ENCODE results near the gene RRP8.

Gene RRP8

DNA sequence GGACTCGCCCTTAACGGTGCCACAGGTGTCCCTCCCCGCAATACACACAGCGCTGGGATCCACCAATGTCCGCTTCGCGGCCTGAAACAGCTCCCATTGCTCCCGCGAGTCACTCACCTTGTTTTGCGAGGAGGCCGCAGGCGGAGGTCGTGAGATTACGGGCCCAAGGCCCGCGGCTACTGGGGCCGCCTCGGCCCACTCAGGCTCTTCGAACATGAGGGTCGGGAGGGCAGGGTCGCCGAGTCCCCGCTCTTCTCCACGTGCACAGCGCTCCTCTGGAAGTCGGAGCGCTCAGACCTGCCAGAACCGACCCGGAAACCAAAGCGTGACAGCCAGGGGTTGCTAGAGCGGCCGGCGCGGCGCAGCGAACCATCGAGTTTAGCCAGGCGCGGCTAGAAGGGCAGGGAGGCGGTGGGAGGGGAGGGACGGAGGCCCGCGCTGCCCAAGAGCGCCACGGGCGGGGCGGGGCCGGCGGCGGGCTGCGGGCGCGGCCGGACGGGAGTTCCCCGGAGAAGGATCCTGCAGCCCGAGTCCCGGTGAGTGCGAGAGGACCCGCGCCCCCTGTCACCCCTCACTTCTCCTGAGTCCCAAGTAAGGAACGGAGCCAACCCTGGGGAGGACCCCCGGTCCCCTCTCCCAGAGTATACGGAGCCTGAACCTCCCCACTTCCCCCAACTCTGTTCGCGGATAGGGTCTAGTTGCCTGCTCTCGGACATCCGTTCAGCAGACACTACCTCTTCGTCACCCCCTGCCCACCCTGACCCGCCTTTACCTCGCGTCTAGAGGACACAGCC lies at the start of gene RRP8, which contains the start of gene ILK:
Gene RRP8, minus strand, starts transcription at position 330 of the 794 bp plus-strand sequence. Its CDS starts 114 bp downstream, at position 216.
Gene ILK, plus strand, starts transcription at position 488 of the 794 bp plus-strand sequence. CDS start 498 bp downstream, outside the sequence.
- Histone ChIP-seq H3K27me3 (ENCODE audit: low read depth, low read length) (no peaks in the 10 kb centered on the region), H3K27ac (ENCODE audit: low read length) (peak within 1 kb of the TSS; percentile 98), H3K4me3 (ENCODE audit: low read depth in 1 of 2, low read length in 2 of 2) (peak within 1 kb of the TSS; percentile 95 to 98), H3K9me3 (ENCODE audit: control insufficient read depth in 1 of 2, low read length in 2 of 2) (no peaks in the 10 kb centered on the region), H3K4me1 (ENCODE audit: control insufficient read depth in 1 of 2, insufficient read depth in 2 of 2, low read length in 2 of 2) (peaks cover 36 to 61% of the 10 kb centered on the region in 2 donors), H3K36me3 (ENCODE audit: control insufficient read depth in 1 of 2, insufficient read depth in 2 of 2, low read length in 2 of 2) (peaks cover 38 to 39% of the 10 kb centered on the region in 2 donors)

DNA sequence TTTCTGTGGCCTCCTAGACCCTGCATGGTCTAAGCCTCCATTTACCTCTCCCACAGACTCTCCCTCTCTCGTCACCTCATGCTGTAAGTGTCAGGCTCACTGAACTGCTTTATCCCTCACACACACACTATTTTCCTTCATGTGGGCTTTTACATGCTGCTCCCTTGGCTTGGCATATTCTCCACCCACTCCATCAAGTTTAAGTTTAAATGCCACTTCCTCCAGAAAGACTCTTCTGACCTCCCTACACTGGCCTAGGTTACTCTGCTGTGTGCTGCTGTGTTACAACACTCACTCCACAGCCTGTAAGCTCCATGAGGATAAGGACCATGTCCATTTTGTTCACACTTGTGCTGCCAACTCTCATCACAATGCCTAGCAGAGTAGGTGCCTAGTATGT lies 49.7 kb upstream of the RRP8 start:
- Histone ChIP-seq H3K9me3 (ENCODE audit: control insufficient read depth in 1 of 2, low read length in 2 of 2) (no peaks in the 10 kb centered on the region), H3K4me3 (ENCODE audit: low read depth in 1 of 2, low read length in 2 of 2) (no peak overlapping the region), H3K27me3 (ENCODE audit: low read depth, low read length) (no peaks in the 10 kb centered on the region), H3K4me1 (ENCODE audit: control insufficient read depth in 1 of 2, insufficient read depth in 2 of 2, low read length in 2 of 2) (peaks cover 15% of the 10 kb centered on the region in 2 donors), H3K36me3 (ENCODE audit: control insufficient read depth in 1 of 2, insufficient read depth in 2 of 2, low read length in 2 of 2) (no peaks in the 10 kb centered on the region), H3K27ac (ENCODE audit: low read length) (no peak overlapping the region)

DNA sequence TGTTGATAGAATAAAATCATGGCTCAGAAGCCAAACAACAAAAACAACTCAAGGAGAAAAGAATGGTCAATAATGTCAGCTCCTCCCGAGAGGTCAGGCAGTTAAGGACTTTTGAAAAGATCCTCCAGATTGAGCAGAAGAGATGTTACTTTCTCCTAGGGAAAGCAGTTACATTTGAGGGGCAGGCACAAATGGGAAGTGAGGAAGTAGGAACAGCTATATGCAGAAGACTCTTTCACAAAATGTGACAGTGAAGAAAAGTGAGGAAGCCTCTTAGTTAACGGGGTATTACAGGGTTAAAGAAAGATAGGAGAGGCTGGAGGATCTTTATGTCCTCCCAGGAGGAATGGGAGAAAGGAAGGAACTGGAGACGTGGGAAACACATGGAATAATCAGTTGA lies 48.8 kb upstream of the RRP8 start:
- H3K9me3 ChIP-seq (ENCODE audit: control insufficient read depth in 1 of 2, low read length in 2 of 2) = no peaks in the 10 kb centered on the region
- H3K27ac ChIP-seq (ENCODE audit: low read length) = no peak overlapping the region
- H3K36me3 ChIP-seq (ENCODE audit: control insufficient read depth in 1 of 2, insufficient read depth in 2 of 2, low read length in 2 of 2) = no peaks in the 10 kb centered on the region
- no peaks in the 10 kb centered on the region for H3K27me3 ChIP-seq (ENCODE audit: low read depth, low read length)
- H3K4me3 ChIP-seq (ENCODE audit: low read depth in 1 of 2, low read length in 2 of 2) = no peak overlapping the region
- H3K4me1 ChIP-seq (ENCODE audit: control insufficient read depth in 1 of 2, insufficient read depth in 2 of 2, low read length in 2 of 2) = peaks cover 24 to 25% of the 10 kb centered on the region in 2 donors

DNA sequence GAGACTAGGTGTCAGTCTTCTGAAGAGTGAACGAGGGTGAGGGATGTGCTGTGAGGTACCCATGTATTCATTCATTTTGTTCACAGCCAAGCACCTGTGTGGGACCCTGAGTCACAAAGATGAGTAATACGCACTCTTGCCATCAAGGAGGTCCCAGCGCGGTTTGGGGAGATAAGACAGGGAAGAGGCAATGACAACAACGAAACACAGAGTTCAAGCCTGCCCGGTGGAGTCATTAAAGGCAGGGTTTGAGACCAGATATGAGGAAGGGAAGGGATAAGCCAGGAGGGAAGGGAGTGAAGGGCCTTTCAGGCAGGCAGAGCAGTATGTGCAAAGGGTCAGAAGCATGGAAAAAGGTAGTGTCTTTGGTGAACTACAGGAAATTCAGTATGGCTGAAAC lies 47.6 kb upstream of the RRP8 start:
- H3K27ac ChIP-seq (ENCODE audit: low read length) = no peak overlapping the region
- no peak overlapping the region for H3K4me3 ChIP-seq (ENCODE audit: low read depth in 1 of 2, low read length in 2 of 2)
- H3K36me3 ChIP-seq (ENCODE audit: control insufficient read depth in 1 of 2, insufficient read depth in 2 of 2, low read length in 2 of 2) = no peaks in the 10 kb centered on the region
- H3K4me1 ChIP-seq (ENCODE audit: control insufficient read depth in 1 of 2, insufficient read depth in 2 of 2, low read length in 2 of 2) = peaks cover 31 to 36% of the 10 kb centered on the region in 2 donors
- no peaks in the 10 kb centered on the region for H3K27me3 ChIP-seq (ENCODE audit: low read depth, low read length)
- H3K9me3 ChIP-seq (ENCODE audit: control insufficient read depth in 1 of 2, low read length in 2 of 2) = no peaks in the 10 kb centered on the region

DNA sequence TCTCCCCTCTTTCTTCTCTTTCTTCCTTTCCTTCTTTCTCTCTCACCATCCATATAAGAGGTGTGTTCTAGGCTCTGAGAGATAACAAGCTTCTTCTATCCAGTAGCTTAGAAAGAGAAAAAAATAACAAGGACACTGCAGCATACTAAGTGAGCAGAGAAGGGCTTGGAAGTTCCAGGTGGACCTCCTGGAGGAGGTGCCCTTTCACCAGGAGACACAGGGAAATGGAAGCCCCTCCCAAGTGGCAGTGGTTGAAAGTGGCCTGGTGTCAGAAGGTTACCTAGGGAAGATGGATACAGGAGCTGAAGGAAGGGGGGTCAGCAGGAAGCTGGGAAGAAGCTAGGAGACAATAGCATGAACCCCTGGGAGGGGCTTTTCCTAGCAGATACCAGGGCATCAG lies 46.7 kb upstream of the RRP8 start:
- no peaks in the 10 kb centered on the region for H3K27me3 ChIP-seq (ENCODE audit: low read depth, low read length)
- H3K4me1 ChIP-seq (ENCODE audit: control insufficient read depth in 1 of 2, insufficient read depth in 2 of 2, low read length in 2 of 2) = peaks cover 31 to 42% of the 10 kb centered on the region in 2 donors
- no peak overlapping the region for H3K4me3 ChIP-seq (ENCODE audit: low read depth in 1 of 2, low read length in 2 of 2)
- H3K9me3 ChIP-seq (ENCODE audit: control insufficient read depth in 1 of 2, low read length in 2 of 2) = no peaks in the 10 kb centered on the region
- no peak overlapping the region for H3K27ac ChIP-seq (ENCODE audit: low read length)
- no peaks in the 10 kb centered on the region for H3K36me3 ChIP-seq (ENCODE audit: control insufficient read depth in 1 of 2, insufficient read depth in 2 of 2, low read length in 2 of 2)

DNA sequence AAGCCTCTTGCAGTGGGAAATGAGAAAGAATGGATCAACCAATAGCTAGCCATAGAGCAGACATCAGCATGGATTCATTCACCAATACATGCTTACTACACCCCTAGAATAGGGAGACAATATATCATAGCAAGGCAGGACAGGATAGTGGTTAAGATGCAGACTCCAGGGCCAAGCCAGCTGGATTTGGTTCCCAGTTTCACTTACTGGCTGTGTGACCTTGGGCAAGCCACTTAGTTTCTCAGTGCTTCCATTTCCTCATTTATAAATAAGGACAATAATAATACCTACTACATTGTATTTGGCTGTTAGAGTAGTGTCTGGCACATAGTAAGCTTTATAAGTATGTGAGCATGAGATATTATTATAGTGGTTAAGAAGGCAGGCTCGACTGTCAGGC lies 45.1 kb upstream of the RRP8 start:
- peaks cover 25 to 36% of the 10 kb centered on the region in 2 donors for H3K4me1 ChIP-seq (ENCODE audit: control insufficient read depth in 1 of 2, insufficient read depth in 2 of 2, low read length in 2 of 2)
- H3K27ac ChIP-seq (ENCODE audit: low read length) = peak overlapping the region; percentile 60
- H3K9me3 ChIP-seq (ENCODE audit: control insufficient read depth in 1 of 2, low read length in 2 of 2) = no peaks in the 10 kb centered on the region
- no peak overlapping the region for H3K4me3 ChIP-seq (ENCODE audit: low read depth in 1 of 2, low read length in 2 of 2)
- H3K36me3 ChIP-seq (ENCODE audit: control insufficient read depth in 1 of 2, insufficient read depth in 2 of 2, low read length in 2 of 2) = no peaks in the 10 kb centered on the region
- no peaks in the 10 kb centered on the region for H3K27me3 ChIP-seq (ENCODE audit: low read depth, low read length)

DNA sequence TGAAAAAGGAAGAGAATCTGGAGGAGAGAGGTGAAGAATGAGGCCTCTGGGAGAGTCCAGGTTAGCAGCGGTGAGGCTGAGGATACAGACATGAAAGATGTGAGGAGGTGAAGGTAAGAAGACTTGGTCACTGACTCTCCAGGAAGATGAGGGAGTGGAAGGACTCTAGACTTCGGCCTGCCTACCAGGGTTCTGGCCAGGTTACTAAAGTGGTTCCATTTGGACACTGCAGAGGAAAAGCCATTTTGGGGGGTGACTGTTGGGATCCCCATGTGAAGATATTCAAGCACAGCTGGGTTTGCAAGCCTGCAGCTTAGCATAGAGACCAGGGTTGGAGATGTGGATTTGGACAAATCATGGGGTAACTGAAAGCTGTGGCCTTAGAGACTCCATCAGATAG lies 44.4 kb upstream of the RRP8 start:
- Histone ChIP-seq H3K4me1 (ENCODE audit: control insufficient read depth in 1 of 2, insufficient read depth in 2 of 2, low read length in 2 of 2) (peaks cover 22 to 36% of the 10 kb centered on the region in 2 donors), H3K4me3 (ENCODE audit: low read depth in 1 of 2, low read length in 2 of 2) (no peak overlapping the region), H3K27me3 (ENCODE audit: low read depth, low read length) (no peaks in the 10 kb centered on the region), H3K9me3 (ENCODE audit: control insufficient read depth in 1 of 2, low read length in 2 of 2) (no peaks in the 10 kb centered on the region), H3K27ac (ENCODE audit: low read length) (peak overlapping the region; percentile 60), H3K36me3 (ENCODE audit: control insufficient read depth in 1 of 2, insufficient read depth in 2 of 2, low read length in 2 of 2) (no peaks in the 10 kb centered on the region)

DNA sequence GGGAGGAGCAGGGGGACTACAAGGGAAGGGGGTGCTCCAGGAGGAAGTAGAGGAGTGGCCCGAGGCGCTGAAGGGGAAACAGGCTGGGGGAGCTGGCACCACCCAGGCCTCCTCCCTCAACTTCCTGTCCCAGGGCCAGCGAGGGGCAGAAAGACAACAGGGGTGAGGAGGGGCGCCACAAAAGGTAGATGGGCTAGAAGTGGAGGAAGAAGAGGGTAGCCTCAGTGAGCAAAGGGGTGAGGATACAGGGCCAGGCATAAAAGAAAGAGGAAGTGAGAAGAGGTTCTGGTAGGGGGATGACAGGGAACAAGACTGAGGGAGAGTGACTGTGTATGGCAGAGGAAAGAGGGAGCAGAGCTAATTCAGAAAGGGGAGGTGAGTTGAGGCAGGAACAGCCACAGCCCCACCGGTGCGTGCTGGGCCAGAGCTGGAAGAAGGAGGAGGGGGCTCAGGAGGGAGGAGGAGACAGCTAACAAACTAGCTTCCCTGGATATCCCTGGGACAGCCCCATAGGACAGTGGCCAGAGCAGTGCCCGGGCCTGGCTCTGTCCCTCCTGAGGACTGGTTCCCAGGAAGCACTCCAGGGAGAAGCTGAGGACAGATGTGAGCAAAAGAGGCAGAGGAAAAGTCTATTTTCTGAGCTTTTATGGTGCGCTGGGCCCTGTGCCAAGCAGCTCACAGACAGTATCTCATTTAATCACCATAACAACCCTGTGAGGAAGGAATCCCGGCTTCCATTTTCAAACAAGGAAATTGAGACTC lies 43.7 kb upstream of the RRP8 start:
- Histone ChIP-seq H3K9me3 (ENCODE audit: control insufficient read depth in 1 of 2, low read length in 2 of 2) (no peaks in the 10 kb centered on the region), H3K36me3 (ENCODE audit: control insufficient read depth in 1 of 2, insufficient read depth in 2 of 2, low read length in 2 of 2) (no peaks in the 10 kb centered on the region), H3K4me1 (ENCODE audit: control insufficient read depth in 1 of 2, insufficient read depth in 2 of 2, low read length in 2 of 2) (peaks cover 22 to 36% of the 10 kb centered on the region in 2 donors), H3K4me3 (ENCODE audit: low read depth in 1 of 2, low read length in 2 of 2) (peak overlapping the region in 1 of 2 donors; percentile 37), H3K27ac (ENCODE audit: low read length) (peak overlapping the region; percentile 60), H3K27me3 (ENCODE audit: low read depth, low read length) (no peaks in the 10 kb centered on the region)

DNA sequence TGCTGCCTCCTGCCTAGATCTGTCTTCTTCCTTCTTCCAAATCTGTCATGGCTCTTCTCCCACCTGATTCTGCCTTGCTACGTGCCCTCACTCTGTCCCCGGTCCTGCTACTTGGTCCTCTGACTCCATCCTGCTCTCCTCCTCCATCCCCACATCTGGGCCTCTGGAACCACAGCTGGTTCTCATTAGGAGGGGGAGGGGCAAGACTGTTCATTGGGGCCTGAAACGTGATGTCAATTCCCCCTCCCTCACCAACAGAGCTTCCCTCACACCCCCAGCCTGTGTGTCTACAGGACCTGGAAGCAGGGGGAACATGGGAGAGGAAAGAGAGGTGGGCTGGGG lies 43.1 kb upstream of the RRP8 start:
- Histone ChIP-seq H3K4me3 (ENCODE audit: low read depth in 1 of 2, low read length in 2 of 2) (peak overlapping the region; percentile 17 to 37), H3K36me3 (ENCODE audit: control insufficient read depth in 1 of 2, insufficient read depth in 2 of 2, low read length in 2 of 2) (no peaks in the 10 kb centered on the region), H3K27ac (ENCODE audit: low read length) (peak overlapping the region; percentile 60), H3K27me3 (ENCODE audit: low read depth, low read length) (no peaks in the 10 kb centered on the region), H3K4me1 (ENCODE audit: control insufficient read depth in 1 of 2, insufficient read depth in 2 of 2, low read length in 2 of 2) (peaks cover 22 to 36% of the 10 kb centered on the region in 2 donors), H3K9me3 (ENCODE audit: control insufficient read depth in 1 of 2, low read length in 2 of 2) (no peaks in the 10 kb centered on the region)

DNA sequence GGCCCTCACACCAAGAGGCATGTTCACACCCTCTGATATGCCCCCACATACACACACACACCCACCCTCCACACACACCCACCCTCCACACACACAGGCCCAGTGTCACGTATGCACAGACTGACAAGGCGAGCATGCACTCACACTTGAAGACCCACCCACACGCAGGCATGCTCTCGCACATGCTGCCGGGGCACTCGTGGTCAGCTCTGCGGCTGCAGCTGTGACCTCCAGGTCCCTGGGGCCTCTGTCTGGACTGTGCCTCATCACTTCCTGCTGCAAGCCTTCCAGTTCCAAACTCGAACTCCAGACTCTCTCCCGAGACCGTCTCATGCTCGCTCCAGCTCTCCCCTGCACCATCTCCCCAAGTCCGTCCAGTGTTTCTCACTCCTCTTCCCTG lies 42.7 kb upstream of the RRP8 start:
- H3K27me3 ChIP-seq (ENCODE audit: low read depth, low read length) = no peaks in the 10 kb centered on the region
- H3K4me3 ChIP-seq (ENCODE audit: low read depth in 1 of 2, low read length in 2 of 2) = peak overlapping the region; percentile 17 to 37
- H3K9me3 ChIP-seq (ENCODE audit: control insufficient read depth in 1 of 2, low read length in 2 of 2) = no peaks in the 10 kb centered on the region
- peaks cover 22 to 36% of the 10 kb centered on the region in 2 donors for H3K4me1 ChIP-seq (ENCODE audit: control insufficient read depth in 1 of 2, insufficient read depth in 2 of 2, low read length in 2 of 2)
- peaks cover 0 to 2% of the 10 kb centered on the region in 2 donors for H3K36me3 ChIP-seq (ENCODE audit: control insufficient read depth in 1 of 2, insufficient read depth in 2 of 2, low read length in 2 of 2)
- H3K27ac ChIP-seq (ENCODE audit: low read length) = peak overlapping the region; percentile 60

DNA sequence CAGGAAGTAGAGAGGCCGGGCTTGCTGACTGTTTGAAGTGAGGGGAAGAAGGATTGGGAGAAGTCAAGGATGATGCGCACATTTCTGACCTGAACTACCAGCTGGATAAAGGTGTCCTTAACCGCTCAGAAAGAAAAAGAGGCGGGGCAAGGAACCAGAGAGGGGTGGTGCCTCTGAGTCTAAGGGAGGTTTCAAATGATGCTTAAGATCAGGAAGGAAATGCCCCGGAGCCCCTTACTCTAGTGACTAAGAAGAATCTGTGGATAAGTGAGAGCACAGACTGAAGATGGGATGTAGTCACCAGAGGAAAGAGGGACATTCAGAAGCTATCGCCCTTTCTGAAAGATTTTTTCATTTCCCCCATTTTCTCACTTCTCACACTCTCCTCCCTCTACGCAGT lies 39.5 kb upstream of the RRP8 start:
- no peaks in the 10 kb centered on the region for H3K27me3 ChIP-seq (ENCODE audit: low read depth, low read length)
- no peak overlapping the region for H3K4me3 ChIP-seq (ENCODE audit: low read depth in 1 of 2, low read length in 2 of 2)
- peaks cover 20 to 45% of the 10 kb centered on the region in 2 donors for H3K4me1 ChIP-seq (ENCODE audit: control insufficient read depth in 1 of 2, insufficient read depth in 2 of 2, low read length in 2 of 2)
- no peaks in the 10 kb centered on the region for H3K9me3 ChIP-seq (ENCODE audit: control insufficient read depth in 1 of 2, low read length in 2 of 2)
- H3K27ac ChIP-seq (ENCODE audit: low read length) = no peak overlapping the region
- H3K36me3 ChIP-seq (ENCODE audit: control insufficient read depth in 1 of 2, insufficient read depth in 2 of 2, low read length in 2 of 2) = peaks cover 3 to 19% of the 10 kb centered on the region in 2 donors

All from muscle layer of duodenum (tissue), 2 donors.